Lung (tissue), 12 donors: ENCODE data around the gene PTP4A2. TPM values are rescaled to one million over a fixed set of nuclear protein-coding genes. Genes with fewer than 3 reads are reported as not detected.
"Not testable (repeated sequence)": the region's sequence is repeated elsewhere in the genome, so short reads cannot be mapped to it uniquely, and the experiment has no call there.

Experiments
- ATAC-seq: fragments of 200-7000 bp; cut with Tn5 transposase; one replicate; pipeline ENCODE4 v1.9.1; 2020; ENCODE audit warnings: moderate number of reproducible peaks; ENCODE audit not compliant: insufficient read depth, low FRiP score
- DNase-seq, 3 donors: peaks; one replicate each; pipeline ENCODE4 v3.0.0-alpha.2; 2013 to 2017
- H3K27ac ChIP-seq, 2 donors: one replicate each; pipeline ENCODE4 v1.5.1; 2013; ENCODE audit warnings: mild to moderate bottlenecking in 2 of 2, moderate library complexity in 2 of 2, control low read depth in 1 of 2, inconsistent platforms in 1 of 2, low read depth in 1 of 2, low read length in 1 of 2
- H3K27me3 ChIP-seq, 3 donors: one replicate each; pipeline ENCODE4 v1.5.1; 2013; ENCODE audit warnings: low read length in 2 of 3; ENCODE audit not compliant: control insufficient read depth in 3 of 3, insufficient read depth in 3 of 3
- H3K36me3 ChIP-seq, 4 donors: one replicate each; pipeline ENCODE4 v1.5.1; 2013; ENCODE audit warnings: low read length in 4 of 4, mild to moderate bottlenecking in 1 of 4, moderate library complexity in 1 of 4; ENCODE audit not compliant: control insufficient read depth in 4 of 4, insufficient read depth in 4 of 4
- H3K4me1 ChIP-seq, 5 donors: one replicate each; pipeline ENCODE4 v1.5.1; 2013; ENCODE audit warnings: low read length in 5 of 5, mild to moderate bottlenecking in 2 of 5, moderate library complexity in 1 of 5; ENCODE audit not compliant: control insufficient read depth in 5 of 5, insufficient read depth in 5 of 5
- H3K4me3 ChIP-seq: one replicate; pipeline ENCODE4 v1.5.1; 2013; ENCODE audit warnings: mild to moderate bottlenecking, control low read depth, moderate library complexity
- H3K9ac ChIP-seq, 2 donors: one replicate each; pipeline ENCODE4 v1.5.1; 2013; ENCODE audit warnings: low read length in 2 of 2, control low read depth in 1 of 2; ENCODE audit not compliant: insufficient read depth in 1 of 2
- H3K9me3 ChIP-seq, 4 donors: one replicate each; pipeline ENCODE4 v1.5.1; 2013; ENCODE audit warnings: low read length in 3 of 4, mild to moderate bottlenecking in 1 of 4, moderate library complexity in 1 of 4; ENCODE audit not compliant: control insufficient read depth in 4 of 4, insufficient read depth in 3 of 4
- WGBS, 2 donors: extraction: QIAGEN DNeasy Blood & Tissue Kit; methylation state at CpG; one replicate each; pipeline ENCODE4 v1.1.7; 2013; 5-methylcytosine and 5-hydroxymethylcytosine counted together
- polyA plus RNA-seq, 2 donors: library from polyadenylated mRNA; stranded (reverse); fragments of 200-250 nt; gene quantifications; one replicate each; pipeline ENCODE4 v1.2.1, GENCODE V29; 2013
- total RNA-seq, 2 donors: library from RNA; depleted of rRNA in 1 of 2; stranded (reverse); fragments of >200 nt in 1 of 2; gene quantifications; one replicate each; pipeline ENCODE4 v1.2.1, GENCODE V29; 2014 to 2021
- TF ChIP-seq, protein P1 (sequence below): IDR thresholded peaks from 2 replicates; pipeline ENCODE4 v1.5.1; 2012; ENCODE audit warnings: mild to moderate bottlenecking; ENCODE audit errors: control extremely low read depth, extremely low read depth
- donor health status: control.
- donor health status: control.
- donor health status: Bipolar disorder and iron deficiency.
- donor health status: healthy.
- donor health status: DM: yes; HTN: yes; CAD: no.

The PTP4A2 gene
- total and polyA plus RNA-seq, 4 donors, result 90.4 to 274 (median 163) TPM

DNA sequence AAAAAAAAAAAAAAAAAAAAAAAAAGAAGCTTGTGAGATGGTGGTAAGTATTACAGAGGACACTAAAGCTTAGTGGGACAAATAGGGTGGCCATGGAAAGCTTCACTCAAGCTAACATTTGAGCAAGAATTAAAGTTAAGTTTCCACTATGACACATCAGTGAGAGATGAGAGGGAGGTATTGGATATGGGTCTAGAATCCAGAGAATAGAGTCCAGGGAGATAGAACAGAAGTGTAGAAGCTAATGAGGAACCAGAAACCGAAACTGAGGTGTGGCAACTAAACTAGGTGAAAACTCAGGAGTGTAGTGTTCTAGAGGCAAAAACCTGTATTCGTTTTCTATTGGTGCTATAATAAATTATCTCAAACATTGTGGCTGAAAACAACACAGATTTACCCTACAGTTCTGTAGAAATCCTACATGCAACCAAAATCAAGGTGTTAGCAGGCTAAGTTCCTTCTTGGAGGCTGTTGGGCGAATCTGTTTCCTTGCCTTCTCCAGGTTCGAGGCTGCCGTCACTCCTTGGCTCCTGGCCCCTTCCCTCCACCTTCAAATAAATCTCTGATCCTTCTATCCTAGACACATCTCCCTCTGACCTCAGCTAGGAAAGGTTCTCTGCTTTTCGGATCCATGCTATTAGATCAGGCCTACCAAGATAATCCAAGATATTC is 36.2 kb downstream of the PTP4A2 start:
- Histone ChIP-seq H3K27ac (no peak overlapping the region), H3K4me1 (no peaks in the 10 kb centered on the region), H3K4me3 (no peak overlapping the region), H3K9me3 (no peaks in the 10 kb centered on the region), H3K36me3 (peaks cover 4 to 13% (median 11%) of the 10 kb centered on the region in 4 donors), H3K27me3 (no peaks in the 10 kb centered on the region), H3K9ac (no peak overlapping the region)
- no peak for DNase-seq
- 91 to 94% methylated on average over 6 of the region's 6 CpGs for WGBS, 2 donors
- no peak for ATAC-seq
- TF ChIP-seq, protein P1, sequence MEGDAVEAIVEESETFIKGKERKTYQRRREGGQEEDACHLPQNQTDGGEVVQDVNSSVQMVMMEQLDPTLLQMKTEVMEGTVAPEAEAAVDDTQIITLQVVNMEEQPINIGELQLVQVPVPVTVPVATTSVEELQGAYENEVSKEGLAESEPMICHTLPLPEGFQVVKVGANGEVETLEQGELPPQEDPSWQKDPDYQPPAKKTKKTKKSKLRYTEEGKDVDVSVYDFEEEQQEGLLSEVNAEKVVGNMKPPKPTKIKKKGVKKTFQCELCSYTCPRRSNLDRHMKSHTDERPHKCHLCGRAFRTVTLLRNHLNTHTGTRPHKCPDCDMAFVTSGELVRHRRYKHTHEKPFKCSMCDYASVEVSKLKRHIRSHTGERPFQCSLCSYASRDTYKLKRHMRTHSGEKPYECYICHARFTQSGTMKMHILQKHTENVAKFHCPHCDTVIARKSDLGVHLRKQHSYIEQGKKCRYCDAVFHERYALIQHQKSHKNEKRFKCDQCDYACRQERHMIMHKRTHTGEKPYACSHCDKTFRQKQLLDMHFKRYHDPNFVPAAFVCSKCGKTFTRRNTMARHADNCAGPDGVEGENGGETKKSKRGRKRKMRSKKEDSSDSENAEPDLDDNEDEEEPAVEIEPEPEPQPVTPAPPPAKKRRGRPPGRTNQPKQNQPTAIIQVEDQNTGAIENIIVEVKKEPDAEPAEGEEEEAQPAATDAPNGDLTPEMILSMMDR, result no peak

DNA sequence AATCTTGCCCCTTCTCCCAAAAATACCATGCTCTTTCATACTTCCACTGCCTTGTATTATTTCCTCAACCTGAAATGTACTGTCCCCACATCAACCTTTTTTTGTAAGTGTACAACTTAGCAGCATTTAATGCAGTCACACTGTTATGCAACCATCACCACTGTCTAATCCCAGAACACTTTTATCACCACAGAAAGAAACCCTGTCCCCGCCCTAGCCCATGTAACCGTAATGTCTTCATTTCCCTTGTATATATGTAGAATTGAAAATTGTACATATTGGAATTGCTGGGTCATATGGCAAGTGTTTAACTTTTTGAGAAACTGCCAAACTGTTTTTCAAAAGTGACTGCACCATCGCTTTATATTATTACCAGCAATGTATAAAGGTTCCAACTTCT is 37.4 kb downstream of the PTP4A2 start:
- TF ChIP-seq, protein P1, result no peak
- no peak for ATAC-seq
- Histone ChIP-seq H3K9ac (no peak overlapping the region), H3K27ac (no peak overlapping the region), H3K27me3 (no peaks in the 10 kb centered on the region), H3K9me3 (no peaks in the 10 kb centered on the region), H3K4me3 (no peak overlapping the region), H3K4me1 (no peaks in the 10 kb centered on the region), H3K36me3 (peaks cover 0 to 3% (median 2%) of the 10 kb centered on the region in 4 donors)
- 73 to 81% methylated on average over 3 of the region's 3 CpGs for WGBS, 2 donors
- DNase-seq, result no peak

DNA sequence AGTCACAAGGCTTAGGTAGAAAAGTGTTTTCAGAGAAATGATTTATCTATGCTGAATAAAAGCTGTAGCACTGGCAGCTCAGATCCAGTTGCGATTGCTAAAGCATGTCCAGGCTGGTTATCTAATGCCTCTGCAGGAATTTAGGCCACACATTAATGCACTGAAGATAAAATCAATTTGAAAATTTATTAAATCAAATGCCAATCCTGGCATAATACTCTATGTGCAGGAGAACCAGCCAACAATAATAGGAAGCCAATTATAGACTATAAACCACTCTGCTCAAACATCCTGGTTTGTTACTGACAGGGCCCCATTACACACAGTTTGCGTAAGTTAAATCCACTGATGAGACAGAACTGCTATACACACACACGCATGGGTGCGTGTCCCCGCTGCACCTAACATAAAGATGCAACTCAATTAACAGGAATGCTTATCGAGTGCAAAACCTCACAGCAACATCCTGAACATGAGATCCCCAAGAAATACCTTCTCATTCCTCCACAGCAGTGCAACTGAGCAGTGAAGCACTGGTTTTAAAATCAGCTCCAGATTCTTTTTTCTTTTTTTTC is 40.6 kb downstream of the PTP4A2 start:
- TF ChIP-seq, protein P1, result no peak
- Histone ChIP-seq H3K4me1 (no peaks in the 10 kb centered on the region), H3K9me3 (peaks cover 0 to 4% (median 0%) of the 10 kb centered on the region in 4 donors), H3K27me3 (no peaks in the 10 kb centered on the region), H3K36me3 (no peaks in the 10 kb centered on the region), H3K4me3 (no peak overlapping the region), H3K9ac (no peak overlapping the region), H3K27ac (no peak overlapping the region)
- no peak for ATAC-seq
- DNase-seq, result no peak
- whole genome bisulfite sequencing, 2 donors, result 81 to 87% methylated on average over 6 of the region's 6 CpGs

DNA sequence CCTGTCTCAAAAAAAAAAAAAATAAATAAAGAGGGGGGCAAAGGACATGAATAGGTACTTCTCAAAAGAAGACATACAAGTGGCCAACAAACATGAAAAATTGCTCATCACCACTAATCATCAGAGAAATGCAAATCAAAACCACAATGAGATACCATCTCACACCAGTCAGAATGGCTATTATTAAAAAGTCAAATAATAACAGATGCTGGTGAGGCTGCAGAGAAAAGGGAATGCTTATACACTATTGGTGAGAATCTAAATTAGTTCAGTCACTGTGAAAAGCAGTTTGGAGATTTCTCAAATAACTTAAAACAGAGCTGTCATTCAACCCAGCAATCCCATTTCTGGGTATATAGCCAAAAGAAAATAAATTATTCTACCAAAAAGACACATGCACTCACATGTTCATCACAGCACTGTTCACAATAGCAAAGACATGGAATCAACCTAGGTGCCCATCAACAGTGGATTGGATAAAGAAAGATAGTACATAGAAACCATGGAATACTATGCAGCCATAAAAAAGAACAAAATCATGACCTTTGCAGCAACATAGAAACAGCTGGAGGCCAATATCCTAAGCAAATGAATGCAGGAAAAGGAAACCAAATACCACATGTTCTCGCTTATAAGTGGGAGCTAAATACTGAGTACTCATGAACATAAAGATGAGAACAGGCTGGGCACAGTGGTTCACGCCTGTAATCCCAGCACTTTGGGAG is 42.5 kb downstream of the PTP4A2 start:
- not testable (repeated sequence) for H3K9ac ChIP-seq, H3K4me3 ChIP-seq, ATAC-seq, H3K27me3 ChIP-seq, H3K27ac ChIP-seq, H3K9me3 ChIP-seq, H3K36me3 ChIP-seq, H3K4me1 ChIP-seq, DNase-seq
- WGBS, 2 donors, result 95 to 98% methylated on average over 2 of the region's 2 CpGs
